AG10803 (cell line): ENCODE data around the gene KRT23.

ENCODE experiments used
- DNase-seq: peaks from one replicate; pipeline ENCODE4 v3.0.0; 2010; ENCODE audit warnings: low read depth
- H3K4me3 ChIP-seq: 2 replicates; pipeline ENCODE4 v1.5.1; 2011; ENCODE audit warnings: mild to moderate bottlenecking, low read length, control low read depth
- TF ChIP-seq, protein P1 (sequence below): conservative IDR thresholded peaks from 2 replicates; pipeline ENCODE4 v1.5.1; 2011; ENCODE audit warnings: mild to moderate bottlenecking, low read length, control low read depth, inconsistent platforms

Gene KRT23

DNA sequence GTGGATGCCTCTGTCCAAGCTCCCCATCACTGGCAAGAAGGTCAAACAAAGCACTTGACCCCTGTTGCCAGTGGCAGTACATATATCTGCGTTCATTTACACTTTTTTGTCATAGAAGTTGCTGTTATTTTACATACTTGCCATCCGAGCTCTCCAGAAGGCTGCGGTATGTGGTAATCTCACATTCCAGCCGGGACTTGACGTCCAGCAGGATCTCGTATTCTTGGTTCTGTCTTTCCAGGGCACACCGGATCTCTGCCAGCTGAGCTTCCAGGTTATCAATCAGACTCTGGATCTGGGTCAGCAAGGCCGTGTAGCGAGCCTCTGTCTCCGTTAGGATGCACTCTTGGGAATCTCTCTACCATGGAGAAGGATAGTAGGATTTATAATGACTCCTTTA is 22.7 kb upstream of the KRT23 start:
- no peak for DNase-seq
- H3K4me3 ChIP-seq, result no peak overlapping the region
- TF ChIP-seq, protein P1, sequence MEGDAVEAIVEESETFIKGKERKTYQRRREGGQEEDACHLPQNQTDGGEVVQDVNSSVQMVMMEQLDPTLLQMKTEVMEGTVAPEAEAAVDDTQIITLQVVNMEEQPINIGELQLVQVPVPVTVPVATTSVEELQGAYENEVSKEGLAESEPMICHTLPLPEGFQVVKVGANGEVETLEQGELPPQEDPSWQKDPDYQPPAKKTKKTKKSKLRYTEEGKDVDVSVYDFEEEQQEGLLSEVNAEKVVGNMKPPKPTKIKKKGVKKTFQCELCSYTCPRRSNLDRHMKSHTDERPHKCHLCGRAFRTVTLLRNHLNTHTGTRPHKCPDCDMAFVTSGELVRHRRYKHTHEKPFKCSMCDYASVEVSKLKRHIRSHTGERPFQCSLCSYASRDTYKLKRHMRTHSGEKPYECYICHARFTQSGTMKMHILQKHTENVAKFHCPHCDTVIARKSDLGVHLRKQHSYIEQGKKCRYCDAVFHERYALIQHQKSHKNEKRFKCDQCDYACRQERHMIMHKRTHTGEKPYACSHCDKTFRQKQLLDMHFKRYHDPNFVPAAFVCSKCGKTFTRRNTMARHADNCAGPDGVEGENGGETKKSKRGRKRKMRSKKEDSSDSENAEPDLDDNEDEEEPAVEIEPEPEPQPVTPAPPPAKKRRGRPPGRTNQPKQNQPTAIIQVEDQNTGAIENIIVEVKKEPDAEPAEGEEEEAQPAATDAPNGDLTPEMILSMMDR, result no peak

DNA sequence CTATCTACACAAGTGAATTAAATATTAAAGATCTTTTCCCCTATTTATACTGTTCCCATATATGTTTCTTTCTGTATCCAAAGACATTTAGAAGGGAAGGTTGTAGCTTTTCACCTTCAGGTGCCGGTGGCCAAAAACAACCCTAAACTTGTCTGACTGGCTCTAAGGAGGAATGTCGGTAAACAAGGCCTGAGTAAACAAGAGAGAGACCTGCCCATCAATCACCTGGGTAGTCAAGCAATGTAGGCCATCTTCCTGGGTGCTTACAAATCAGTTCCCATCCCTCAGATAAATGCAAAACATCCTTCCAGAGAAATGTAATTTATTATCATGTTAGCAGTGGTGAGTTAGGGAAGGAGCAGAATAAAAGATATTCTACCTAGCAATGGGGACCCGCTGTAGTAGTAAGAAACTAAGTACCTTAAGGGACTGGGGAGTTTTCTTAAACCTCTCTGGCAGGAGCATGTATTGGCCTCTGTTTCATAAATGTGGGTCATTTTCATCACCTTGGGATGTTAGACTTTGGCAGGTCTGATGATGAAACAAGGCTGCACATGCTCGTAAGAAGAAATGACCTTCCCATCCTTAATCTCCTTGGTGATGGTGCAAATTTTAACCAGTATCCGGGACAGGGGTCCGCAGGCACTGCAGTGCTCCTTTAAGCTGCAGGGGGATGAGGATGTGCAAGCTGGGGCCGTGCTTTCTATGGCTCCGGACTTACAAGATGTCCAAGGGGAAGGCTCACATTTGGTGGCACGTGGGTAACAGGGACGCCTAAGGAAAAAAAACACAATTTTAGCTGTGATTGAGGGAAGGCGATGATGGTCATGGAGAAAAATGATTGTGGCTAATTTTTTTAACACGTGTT is 20.9 kb upstream of the KRT23 start:
- DNase-seq, result no peak

DNA sequence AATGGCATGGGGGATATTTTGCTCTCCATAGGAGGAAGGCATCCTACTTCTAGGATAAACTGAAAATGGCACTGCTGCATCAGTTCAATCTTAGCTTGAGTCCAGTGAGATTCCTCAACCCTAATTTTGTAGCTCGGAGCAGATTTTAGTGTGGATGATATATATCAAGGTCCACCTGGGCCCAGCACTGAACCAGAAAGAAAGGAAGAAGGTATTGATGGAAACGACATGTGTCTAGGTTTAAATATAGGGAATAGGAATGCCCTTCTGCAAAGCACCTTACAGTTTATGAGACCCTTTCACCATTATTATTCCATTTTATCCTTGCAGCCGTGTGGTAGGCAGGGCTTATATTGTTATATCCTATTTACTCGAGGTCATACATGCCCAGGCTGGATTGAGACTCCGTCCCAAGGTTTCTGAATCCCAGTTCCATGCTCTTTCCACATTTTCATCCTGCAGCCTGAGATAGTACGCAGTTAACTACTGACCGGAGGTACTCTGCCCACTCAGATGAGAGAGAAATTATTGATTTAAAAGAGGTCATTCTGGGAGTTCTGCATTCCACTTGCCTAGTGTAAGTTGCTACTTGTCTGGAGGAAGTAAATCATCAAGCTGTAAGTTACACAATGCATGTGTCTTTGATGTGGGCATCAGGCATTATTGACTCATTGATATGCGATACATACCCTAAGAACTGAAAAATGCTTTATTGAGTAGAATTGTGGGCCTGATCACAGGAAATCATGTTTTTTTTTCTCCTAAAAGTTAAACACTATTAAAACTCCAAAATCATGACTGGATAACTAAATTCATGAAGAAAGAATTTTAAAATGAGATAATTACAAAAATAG is 19.2 kb upstream of the KRT23 start:
- H3K4me3 ChIP-seq, result no peak overlapping the region
- peak; percentile 96 for DNase-seq
- TF ChIP-seq, protein P1, result no peak

More for the DNA sequence above, 20.9 kb upstream of the KRT23 start:
- TF ChIP-seq, protein P1, result no peak
- H3K4me3 ChIP-seq, result no peak overlapping the region

DNA sequence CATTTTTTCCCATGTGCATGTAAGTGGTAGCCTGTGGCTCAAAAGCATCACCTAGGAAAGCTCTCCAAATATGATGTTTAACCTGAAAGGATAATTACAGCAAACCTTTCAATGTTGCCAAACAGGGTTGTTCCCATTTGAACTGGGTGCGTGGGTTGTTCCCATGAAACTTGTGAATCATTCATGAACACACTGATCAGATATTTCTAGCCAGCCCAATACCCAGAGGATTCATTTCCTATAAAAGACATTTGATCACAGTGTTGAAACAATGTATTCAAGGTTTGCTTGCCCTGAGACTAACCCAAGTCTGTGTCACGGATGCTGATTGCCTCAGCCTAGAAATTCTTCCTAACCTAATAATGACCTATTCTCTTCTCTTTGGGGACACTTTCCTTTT is 16.4 kb upstream of the KRT23 start:
- DNase-seq, result peak; percentile 90
- TF ChIP-seq, protein P1, result no peak
- H3K4me3 ChIP-seq, result no peak overlapping the region

DNA sequence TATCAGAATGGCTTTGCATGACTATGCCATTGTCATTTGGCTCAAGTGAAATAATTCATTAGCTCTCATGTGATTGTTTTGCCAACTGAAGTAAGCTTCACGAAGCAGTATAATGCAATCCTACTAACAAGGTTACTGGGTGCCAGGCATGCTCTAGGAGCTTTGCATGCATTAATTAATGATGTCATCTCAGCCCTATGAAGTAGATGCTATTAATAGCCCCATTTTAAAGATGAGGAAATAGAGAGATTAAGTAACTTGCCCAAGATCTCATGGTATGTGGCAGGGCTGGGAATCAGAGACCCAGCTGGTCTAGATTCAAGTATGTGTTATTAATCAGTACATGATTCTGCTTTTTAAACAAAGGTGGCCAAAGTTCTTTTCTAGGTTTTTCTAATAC is 15.2 kb upstream of the KRT23 start:
- no peak overlapping the region for H3K4me3 ChIP-seq
- peak; percentile 97 for DNase-seq
- TF ChIP-seq, protein P1, result no peak

DNA sequence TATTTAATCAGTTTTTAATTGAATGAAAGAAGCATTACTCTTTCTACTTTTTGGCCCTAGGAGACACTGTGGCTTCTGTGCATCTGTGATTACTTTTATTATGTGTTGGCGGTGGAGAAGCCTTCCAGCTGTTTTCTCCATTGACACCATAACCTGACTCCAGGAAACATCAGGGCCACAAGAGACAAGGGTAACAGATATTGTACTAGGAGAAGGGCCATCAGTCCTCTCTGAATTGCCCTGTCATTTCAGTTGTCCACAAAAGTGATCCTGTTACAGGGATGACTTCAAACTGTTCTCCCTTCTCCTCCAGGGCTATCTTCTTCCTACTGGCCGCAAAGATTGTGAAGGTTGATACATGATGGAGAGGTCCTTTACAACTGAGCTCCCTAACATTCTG is 14.7 kb upstream of the KRT23 start:
- TF ChIP-seq, protein P1, result no peak
- H3K4me3 ChIP-seq, result no peak overlapping the region
- no peak for DNase-seq
